Inflammatory macrophage (primary cell): Measurements from ENCODE around the gene IMPA2.

Experiments
- DNase-seq, 2 donors: peaks; one replicate each; pipeline ENCODE4 v3.0.0-alpha.2; 2020 to 2022

IMPA2 gene

GRCh38 chr18:11991021-11991795 lies 9.9 kb downstream of the IMPA2 start:
- no peak for DNase-seq

DNA sequence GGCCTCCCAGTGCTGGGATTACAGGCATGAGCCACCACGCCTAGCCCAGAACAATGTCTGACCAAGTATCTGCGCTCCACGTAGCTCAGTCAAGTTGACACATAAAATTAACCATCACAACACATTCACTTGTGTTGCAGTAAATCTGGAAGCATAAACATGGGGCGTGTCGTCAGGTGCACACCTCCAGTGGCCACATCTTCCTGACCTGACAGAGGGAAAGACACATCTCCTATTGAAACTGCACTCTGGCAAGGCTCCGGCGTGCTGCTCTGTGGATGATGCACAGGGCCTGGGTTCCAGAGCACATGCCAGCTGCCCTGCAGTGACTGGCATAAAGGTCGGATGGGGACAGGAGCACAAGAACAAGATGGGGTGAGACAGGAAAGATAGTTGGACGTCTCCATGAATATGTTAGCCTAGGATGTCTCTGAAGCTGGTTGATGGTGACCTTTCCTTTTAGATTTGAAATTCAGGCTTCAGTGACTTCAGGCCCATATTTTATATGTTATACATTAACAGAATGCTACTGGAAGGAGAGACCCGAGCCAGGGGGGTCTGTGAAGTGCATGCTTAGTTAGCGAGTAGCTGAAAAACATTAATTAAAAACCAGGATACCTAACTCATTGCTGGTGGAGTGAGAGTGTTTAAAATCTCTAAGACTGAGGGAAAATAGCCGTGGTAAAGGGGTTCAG lies 10.9 kb downstream of the IMPA2 start:
- DNase-seq, result no peak

DNA sequence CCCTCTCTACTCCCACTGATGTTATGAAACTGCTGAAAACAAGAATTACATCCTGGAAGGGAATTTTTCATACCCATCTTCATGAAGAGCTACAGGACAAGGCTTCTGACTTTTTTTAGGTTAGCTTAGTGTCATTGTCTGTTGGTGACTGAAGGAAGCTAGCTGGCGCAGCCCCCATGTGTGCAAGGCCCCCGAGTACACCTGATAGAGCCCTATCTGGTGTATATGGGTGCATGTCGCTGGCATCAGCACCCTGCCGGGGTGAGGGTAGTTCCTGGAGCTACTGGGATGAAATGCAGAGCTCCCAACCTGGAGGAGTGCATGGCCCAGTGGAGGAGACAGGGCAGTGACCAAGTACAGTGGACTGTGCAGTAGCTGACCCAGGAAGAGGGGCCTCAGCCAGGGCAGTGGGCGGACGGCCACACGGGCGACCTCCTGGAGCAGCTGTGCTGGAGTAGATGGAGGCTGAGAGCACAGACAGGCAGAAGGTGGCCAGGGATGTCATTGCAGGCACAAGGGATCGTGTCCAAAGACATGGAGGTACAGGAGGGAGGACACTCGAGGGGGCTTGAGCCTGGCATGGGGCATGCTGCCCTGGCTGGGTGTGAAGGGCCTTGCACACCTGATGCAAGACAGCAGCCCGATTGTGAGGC lies 12.1 kb downstream of the IMPA2 start:
- no peak for DNase-seq

DNA sequence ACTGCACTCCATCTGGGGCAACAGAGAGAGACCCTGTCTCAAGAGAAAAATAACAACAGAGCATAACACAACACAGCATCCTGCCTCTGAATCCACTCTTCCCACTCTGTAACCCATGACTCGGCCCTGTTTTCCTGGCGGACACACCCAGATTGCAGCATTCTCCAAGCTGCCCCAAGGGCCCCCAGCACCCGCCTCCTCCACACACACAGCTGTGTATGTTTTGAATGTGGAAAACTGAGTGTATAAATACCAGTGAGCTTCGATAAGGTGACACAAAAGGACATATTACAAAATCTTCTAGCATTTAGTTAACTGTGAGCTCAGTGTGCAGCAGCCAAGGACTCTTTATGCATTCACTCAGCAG lies 13.0 kb downstream of the IMPA2 start:
- peak; percentile 29 to 61 for DNase-seq

DNA sequence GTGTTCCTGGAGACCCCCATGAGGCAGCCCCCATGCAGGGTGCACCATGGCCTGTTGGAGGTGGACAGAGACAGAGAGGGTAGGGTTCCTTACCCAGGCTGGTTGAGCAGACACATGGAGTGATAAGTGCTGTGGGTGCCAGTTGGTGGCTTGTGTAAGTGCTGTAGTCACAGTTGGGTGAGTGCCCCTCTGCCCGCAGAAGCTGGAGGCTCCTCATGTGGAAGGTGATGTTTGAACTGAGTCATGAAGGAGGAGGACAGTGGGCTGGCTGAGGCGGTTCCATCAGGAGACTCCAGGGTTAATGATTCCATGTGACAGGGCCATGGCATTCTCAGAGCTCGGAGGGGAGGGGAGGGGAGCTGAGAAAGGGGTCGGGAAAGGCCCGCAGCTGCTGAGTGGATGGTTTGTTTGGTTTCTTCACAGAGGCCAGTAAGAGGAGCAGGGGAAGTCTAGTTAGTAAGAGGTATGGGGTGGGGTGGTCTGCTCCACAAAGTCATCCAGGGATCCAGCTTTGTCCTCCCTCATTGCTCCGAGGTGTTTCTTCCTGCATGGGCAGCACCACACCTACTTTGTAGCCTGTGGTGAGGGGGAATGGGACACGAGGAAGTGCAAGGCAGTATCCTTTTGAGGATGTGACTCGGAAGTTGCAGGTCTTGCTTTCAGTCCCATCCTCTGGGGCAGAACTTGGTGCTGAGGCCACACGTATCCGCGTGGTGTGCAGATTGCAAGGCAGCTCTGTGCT lies 13.6 kb downstream of the IMPA2 start:
- DNase-seq, result peak; percentile 9 to 19

DNA sequence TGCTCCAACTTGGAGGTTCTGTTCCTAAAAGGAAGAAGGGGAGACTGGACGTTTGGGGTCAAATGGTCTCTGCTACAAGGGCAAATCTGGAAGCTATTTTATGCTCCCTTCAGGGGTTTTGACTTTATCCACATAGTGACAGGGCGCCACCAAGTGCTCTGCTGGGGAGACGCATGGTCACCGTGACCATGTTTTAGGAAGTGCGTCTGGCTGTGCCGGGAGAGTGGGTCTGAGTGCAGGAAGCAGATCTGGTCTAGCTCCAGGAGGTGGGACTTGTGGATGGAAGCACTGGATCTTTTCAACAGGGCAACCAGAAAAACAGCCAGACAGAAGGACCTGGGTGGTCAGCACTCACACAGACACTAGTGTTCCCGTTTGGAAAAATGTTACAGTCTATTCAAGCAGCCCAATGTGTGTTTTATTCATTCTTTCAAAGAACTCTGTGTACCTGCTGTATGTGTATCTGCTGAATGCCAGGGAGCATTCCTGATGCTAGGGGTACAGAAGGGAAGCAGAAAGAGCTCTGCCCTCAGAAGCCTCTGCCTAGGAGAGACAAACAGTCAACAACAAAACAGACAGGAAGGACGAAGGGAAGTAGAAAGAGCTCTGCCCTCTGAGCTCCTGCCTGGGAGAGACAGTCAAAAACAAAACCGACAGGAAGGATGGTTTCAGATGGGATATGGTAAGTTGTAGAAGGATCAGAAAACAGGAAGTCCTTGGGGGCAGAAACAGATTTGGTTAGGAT lies 14.3 kb downstream of the IMPA2 start:
- DNase-seq, result peak; percentile 75 to 84

DNA sequence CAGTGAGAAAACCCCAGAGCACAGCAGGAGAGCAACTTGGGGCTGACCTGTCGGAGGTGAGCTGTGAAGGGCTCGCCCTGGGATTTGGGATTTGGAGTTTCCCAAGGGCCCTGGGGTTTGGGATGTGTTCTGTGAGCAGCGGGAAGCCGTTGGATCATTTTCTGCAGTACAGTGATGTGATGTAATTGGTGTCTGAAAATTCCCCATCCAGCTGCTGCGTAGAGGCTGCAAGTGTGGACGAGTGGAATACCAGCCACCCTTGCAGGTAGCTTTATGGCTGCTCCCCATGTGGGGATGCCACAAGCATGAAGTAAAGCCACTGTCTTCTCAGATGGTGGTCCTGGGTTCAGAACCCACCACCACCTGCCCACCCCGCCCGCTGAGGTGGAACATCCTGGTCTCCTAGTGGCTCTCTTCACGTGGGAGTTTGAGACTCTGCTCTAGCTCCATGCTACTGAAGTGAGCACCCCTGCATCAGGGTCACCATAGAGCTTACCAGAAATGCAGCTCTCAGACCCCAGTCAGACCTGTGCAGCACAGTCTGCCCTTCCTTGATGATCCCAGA lies 15.0 kb downstream of the IMPA2 start:
- no peak for DNase-seq

GRCh38 chr18:11996907-11997306 lies 15.6 kb downstream of the IMPA2 start:
- no peak for DNase-seq

DNA sequence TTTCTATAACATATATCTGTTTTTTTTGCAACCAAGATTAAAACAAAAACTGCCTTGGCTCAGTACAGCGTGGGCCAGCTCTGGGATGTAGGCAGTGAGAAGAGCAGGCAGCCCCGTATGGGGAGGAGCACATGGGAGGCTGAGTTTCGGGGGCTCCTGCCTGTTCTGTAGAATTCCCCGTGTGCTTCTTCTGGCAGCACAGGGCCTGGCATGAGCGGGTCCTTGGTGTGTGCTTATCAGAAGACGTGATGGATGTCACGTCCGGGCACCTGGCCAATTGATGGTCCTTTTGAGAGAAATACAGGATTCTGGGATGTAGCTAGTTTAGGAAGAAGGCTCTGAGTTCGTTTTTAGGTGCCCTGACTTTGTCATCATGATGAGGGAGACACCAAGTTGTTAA lies 16.2 kb downstream of the IMPA2 start:
- no peak for DNase-seq

DNA sequence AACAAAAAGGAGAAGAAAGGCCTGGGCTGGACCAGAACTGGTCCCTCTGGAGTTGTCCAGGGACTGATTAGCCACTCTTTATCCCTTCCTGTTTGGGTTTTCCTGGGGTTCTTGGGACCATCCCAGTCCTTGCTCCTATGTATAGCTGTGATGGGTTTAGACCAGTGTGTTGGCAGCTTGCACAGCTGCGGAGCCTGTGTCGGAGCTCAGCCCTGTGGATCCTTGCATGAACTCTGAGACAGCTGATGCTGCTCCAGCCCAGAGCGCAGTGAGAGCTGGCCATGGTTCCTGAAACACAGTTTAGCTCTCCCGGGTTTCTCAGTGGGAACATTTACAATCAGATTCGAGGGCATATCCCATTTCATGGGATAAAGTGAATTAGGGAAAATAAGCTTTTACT lies 16.9 kb downstream of the IMPA2 start:
- no peak for DNase-seq

GRCh38 chr18:11999429-11999828 lies 18.1 kb downstream of the IMPA2 start:
- DNase-seq, result no peak

DNA sequence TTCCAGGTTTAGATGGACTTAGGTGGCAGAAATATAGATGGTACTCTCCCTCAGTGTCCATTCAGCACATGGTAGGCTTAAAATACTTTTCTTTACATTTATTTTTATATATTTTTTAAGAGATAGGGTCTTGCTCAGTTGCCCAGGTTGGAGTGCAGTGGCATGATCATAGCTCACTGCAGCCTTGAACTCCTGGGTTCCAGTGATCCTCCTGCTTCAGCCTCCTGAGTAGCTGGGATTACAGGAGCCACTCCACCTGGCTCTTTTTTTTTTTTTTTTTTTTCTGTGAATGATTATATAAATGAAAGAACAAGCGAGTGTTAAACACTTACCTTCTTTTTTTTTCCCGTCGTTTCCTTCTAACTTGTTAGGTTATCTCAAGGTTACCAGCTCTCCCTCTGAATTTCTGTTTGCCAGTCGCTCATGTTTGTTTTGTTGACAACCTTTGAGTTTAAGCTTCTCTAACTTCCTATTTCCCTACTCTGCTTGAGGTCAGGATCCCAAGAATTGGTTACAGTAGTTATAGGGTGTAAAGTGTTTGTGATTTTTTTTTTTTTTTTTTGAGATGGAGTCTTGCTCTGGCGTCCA lies 18.9 kb downstream of the IMPA2 start:
- DNase-seq, result no peak

- no peak for DNase-seq
Measured at GRCh38 chr18:12001421-12001820, 20.1 kb downstream of the IMPA2 start.

- no peak for DNase-seq
Measured at GRCh38 chr18:12003894-12004293, 22.6 kb downstream of the IMPA2 start.

- DNase-seq, result peak; percentile 25 to 75
Measured at GRCh38 chr18:12005538-12006487, 24.5 kb downstream of the IMPA2 start.

- DNase-seq, result no peak
Measured at GRCh38 chr18:12006488-12006840, 25.2 kb downstream of the IMPA2 start.

GRCh38 chr18:12007063-12007462 lies 25.8 kb downstream of the IMPA2 start:
- no peak for DNase-seq

DNA sequence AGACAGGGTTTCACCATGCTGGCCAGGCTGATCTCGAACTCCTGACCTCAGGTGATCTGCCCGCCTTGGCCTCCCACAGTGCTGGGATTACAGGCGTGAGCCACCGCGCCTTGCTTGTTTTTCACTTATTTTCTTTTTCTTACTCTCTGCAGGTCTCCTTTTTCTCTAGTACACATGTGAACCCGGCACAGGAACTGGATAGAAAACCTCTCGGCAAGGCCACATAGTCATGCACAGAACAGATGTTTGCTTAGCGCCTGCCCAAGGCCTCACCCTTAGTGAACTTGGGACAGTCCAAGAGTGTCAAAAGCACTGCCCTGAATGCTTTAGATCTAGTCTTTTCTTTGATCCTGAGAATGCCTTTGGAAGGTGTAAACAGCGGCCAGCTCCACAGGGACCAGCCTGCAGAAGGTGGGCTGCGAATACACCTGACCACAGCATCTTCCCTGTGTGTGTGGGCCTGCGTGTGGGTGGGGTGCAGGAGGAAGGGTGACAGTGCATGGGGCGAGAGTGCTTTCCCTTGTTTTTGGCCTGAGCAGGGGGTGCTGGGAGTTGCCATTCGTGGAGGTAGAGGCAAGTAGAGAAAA lies 27.0 kb downstream of the IMPA2 start:
- DNase-seq, result no peak

- no peak for DNase-seq
Measured at GRCh38 chr18:12008842-12009580, 27.7 kb downstream of the IMPA2 start.
